NB4 (cell line): ENCODE data around the gene MYO1E.
A peak's percentile ranks its signal among the peaks of the same experiment; 100 is the strongest.

Experiments used
- DNase-seq: peaks from one replicate; pipeline ENCODE4 v3.0.0; 2010; ENCODE audit warnings: low read depth
- H3K4me3 ChIP-seq: one replicate; pipeline ENCODE4 v1.5.1; 2011; ENCODE audit warnings: mild to moderate bottlenecking, low read depth, low read length, moderate library complexity
- MAX ChIP-seq: IDR thresholded peaks from 2 replicates; pipeline ENCODE4 v1.6.1; 2011; ENCODE audit warnings: low read depth, low read length
- MYC ChIP-seq: IDR thresholded peaks from 2 replicates; pipeline ENCODE4 v1.6.1; 2011; ENCODE audit warnings: low read depth, low read length
- POLR2A ChIP-seq: IDR thresholded peaks from 2 replicates; pipeline ENCODE4 v1.6.1; 2011; ENCODE audit warnings: mild to moderate bottlenecking; ENCODE audit not compliant: insufficient read length; ENCODE audit errors: extremely low read depth
- TF ChIP-seq, protein P1 (sequence below): IDR thresholded peaks from one replicate; pipeline ENCODE4 v1.5.1; 2012; ENCODE audit warnings: low read depth, low read length

Gene MYO1E

DNA sequence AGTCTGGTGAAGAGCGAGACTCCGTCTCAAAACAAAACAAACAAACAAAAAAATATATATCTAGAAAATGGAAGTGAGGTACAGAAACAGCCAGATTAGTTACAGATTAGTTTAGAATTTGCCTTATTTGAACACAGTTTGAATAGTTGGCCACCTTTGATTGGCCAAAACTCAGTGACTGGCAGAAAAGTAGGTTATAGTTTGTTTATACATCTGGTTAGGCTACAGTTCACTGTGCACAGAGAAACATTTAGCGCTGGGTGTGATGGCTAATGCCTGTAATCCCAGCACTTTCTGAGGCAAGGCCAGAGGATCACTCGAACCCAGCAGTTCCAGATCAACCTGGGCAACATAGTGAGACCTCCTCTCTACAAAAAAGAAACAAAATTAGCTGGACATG is 114.4 kb downstream of the MYO1E start:
- TF ChIP-seq POLR2A (no peak), MYC (no peak), MAX (no peak)
- TF ChIP-seq, protein P1, sequence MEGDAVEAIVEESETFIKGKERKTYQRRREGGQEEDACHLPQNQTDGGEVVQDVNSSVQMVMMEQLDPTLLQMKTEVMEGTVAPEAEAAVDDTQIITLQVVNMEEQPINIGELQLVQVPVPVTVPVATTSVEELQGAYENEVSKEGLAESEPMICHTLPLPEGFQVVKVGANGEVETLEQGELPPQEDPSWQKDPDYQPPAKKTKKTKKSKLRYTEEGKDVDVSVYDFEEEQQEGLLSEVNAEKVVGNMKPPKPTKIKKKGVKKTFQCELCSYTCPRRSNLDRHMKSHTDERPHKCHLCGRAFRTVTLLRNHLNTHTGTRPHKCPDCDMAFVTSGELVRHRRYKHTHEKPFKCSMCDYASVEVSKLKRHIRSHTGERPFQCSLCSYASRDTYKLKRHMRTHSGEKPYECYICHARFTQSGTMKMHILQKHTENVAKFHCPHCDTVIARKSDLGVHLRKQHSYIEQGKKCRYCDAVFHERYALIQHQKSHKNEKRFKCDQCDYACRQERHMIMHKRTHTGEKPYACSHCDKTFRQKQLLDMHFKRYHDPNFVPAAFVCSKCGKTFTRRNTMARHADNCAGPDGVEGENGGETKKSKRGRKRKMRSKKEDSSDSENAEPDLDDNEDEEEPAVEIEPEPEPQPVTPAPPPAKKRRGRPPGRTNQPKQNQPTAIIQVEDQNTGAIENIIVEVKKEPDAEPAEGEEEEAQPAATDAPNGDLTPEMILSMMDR, result no peak
- no peak for DNase-seq
- no peak overlapping the region for H3K4me3 ChIP-seq

- no peak overlapping the region for H3K4me3 ChIP-seq
- no peak for TF ChIP-seq POLR2A
- TF ChIP-seq MYC, result no peak
- TF ChIP-seq, protein P1, result no peak
- TF ChIP-seq MAX, result no peak
- no peak for DNase-seq
Measured at GRCh38 chr15:59257140-59257539, 115.5 kb downstream of the MYO1E start.

DNA sequence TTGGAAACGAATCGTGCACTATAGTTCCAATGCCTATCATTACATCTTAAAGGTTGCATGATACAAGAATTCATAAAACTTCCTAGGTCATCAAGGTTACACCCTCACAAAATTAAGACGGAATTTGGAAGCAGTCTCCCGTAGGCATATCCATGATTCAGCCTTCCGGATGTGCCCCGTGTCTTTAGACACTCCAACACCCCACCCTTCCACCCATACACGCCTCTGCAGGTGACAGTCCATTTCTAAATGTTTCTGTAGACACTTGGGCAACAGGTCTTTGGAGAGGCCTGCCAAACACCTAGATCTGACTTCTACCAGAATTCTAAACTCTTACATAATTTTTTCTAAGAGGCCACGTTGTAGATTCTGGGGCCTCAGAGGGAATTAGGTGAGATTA is 116.2 kb downstream of the MYO1E start:
- no peak for TF ChIP-seq MYC
- TF ChIP-seq, protein P1, result no peak
- no peak for TF ChIP-seq MAX
- TF ChIP-seq POLR2A, result no peak
- no peak overlapping the region for H3K4me3 ChIP-seq
- no peak for DNase-seq

DNA sequence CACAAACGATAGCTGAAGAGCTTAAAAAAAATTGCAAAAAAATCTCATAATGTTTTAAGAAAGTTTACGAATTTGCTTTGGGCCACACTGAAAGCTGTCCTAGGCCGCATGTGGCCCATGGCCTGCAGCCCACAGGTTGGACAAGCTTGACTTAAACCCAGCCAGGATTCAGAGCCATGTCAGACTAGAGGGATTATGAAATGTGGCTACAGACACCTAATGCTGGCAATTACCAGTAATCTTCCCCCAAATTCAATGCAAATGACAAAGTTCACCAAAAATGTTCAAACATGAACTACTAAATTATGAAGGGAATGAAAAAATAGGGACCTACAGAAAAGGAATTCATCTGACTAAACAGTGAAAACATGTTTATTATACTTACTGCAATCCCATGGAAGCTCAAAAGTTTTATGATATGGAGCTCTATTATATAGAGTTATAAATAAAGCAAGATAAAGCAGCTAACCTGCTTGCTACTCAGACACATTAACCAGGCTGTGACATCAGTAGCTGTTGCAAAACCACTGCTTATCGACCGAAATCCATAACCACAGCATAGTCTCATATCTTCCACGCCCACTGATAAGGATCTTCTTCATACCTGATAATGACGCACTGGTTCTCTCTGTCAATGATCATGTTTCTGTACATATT is 116.9 kb downstream of the MYO1E start:
- DNase-seq, result peak; percentile 12
- no peak for TF ChIP-seq MAX
- TF ChIP-seq, protein P1, result no peak
- no peak for TF ChIP-seq MYC
- TF ChIP-seq POLR2A, result no peak

DNA sequence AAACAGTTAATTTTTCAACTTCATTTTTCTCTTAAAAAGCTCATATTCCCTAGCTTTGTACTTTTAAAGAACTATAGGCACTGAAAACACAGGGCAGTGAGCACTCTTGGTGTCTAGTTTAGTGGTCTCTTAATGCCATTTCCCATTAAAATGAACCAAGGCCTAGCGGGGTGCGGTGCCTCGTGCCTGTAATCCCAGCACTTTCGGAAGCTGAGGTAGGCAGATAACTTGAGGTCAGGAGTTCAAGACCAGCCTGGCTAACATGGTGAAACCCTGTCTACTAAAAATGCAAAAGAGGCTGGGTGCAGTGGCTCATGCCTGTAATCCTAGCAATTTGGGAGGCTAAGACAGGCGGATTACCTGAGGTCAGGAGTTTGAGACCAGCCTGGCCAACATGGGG is 120.5 kb downstream of the MYO1E start:
- TF ChIP-seq MAX (no peak), POLR2A (no peak)
- TF ChIP-seq, protein P1, result no peak

More for the DNA sequence above, 116.9 kb downstream of the MYO1E start:
- H3K4me3 ChIP-seq, result no peak overlapping the region

More for the DNA sequence above, 120.5 kb downstream of the MYO1E start:
- no peak overlapping the region for H3K4me3 ChIP-seq
- no peak for DNase-seq
